Cerebellar nuclear complex (tissue), 1 donor: ENCODE data around the gene OGG1.

Experiments
- DNase-seq, 2 experiments: peaks; one replicate each; lab custom pipeline; 2025; lab: John Stamatoyannopoulos, UW

Gene OGG1

GRCh38 chr3:9786209-9786739 lies 36.5 kb downstream of the OGG1 start:
- no peak for DNase-seq

GRCh38 chr3:9786825-9787669 lies 37.3 kb downstream of the OGG1 start:
- DNase-seq = no peak

GRCh38 chr3:9787714-9788113 lies 38.0 kb downstream of the OGG1 start:
- DNase-seq = no peak

GRCh38 chr3:9791127-9791526 lies 41.4 kb downstream of the OGG1 start:
- DNase-seq = no peak

GRCh38 chr3:9791790-9792404 lies 42.1 kb downstream of the OGG1 start:
- DNase-seq = no peak

- peak; percentile 62 to 85 for DNase-seq
Measured at GRCh38 chr3:9792405-9793160, 42.8 kb downstream of the OGG1 start, which contains the start of the genes ARPC4 and TADA3. TSS of gene ARPC4 (plus strand) at chr3:9793082. CDS start at chr3:9793122, 40 bp downstream. TSS of gene TADA3 (minus strand) at chr3:9792473. CDS start at chr3:9791466, 1,007 bp downstream.

- no peak for DNase-seq
Measured at GRCh38 chr3:9793161-9793781, 43.5 kb downstream of the OGG1 start.

- DNase-seq = no peak
Measured at GRCh38 chr3:9794400-9794799, 44.6 kb downstream of the OGG1 start.

- DNase-seq = no peak
Measured at GRCh38 chr3:9795207-9795606, 45.5 kb downstream of the OGG1 start.

GRCh38 chr3:9797196-9797945 lies 47.6 kb downstream of the OGG1 start:
- no peak for DNase-seq

GRCh38 chr3:9800529-9800928 lies 50.8 kb downstream of the OGG1 start:
- DNase-seq = no peak

GRCh38 chr3:9803494-9803893 lies 53.7 kb downstream of the OGG1 start:
- no peak for DNase-seq

GRCh38 chr3:9804996-9805395 lies 55.2 kb downstream of the OGG1 start:
- DNase-seq = no peak

- no peak for DNase-seq
Measured at GRCh38 chr3:9806137-9806536, 56.4 kb downstream of the OGG1 start.
